Activated effector memory CD4-positive, alpha-beta T cell treated with anti-CD3 and anti-CD28 coated beads, Interleukin-2, amount 50 U/mL, for 16 hours (primary cell): ENCODE results near the gene OSTN.
"Not testable (repeated sequence)": the region's sequence is repeated elsewhere in the genome, so short reads cannot be mapped to it uniquely, and the experiment has no call there.

Experiments used
- DNase-seq: peaks from one replicate; pipeline ENCODE4 v3.0.0-alpha.2; 2020

Gene OSTN

GRCh38 chr3:191235331-191236314 lies 36.6 kb downstream of the OSTN start:
- no peak for DNase-seq

DNA sequence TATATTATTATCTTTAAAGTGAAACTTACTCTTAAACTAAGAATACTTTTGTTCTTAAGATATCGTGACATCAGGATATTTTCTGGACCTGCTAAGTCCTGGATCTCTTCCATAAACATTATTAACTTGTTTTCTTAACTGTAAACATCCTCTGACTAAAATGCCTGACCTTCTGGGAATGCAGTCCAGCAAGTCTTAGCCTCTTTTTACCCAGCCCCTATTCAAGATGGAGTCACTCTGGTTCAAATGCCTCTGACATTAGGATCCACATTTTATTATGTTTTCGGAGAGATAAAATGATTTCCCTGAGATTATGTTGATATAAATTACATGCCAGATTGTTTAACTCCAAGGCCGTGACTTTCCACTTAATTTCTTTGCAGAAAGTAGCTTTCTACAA lies 37.6 kb downstream of the OSTN start:
- no peak for DNase-seq

DNA sequence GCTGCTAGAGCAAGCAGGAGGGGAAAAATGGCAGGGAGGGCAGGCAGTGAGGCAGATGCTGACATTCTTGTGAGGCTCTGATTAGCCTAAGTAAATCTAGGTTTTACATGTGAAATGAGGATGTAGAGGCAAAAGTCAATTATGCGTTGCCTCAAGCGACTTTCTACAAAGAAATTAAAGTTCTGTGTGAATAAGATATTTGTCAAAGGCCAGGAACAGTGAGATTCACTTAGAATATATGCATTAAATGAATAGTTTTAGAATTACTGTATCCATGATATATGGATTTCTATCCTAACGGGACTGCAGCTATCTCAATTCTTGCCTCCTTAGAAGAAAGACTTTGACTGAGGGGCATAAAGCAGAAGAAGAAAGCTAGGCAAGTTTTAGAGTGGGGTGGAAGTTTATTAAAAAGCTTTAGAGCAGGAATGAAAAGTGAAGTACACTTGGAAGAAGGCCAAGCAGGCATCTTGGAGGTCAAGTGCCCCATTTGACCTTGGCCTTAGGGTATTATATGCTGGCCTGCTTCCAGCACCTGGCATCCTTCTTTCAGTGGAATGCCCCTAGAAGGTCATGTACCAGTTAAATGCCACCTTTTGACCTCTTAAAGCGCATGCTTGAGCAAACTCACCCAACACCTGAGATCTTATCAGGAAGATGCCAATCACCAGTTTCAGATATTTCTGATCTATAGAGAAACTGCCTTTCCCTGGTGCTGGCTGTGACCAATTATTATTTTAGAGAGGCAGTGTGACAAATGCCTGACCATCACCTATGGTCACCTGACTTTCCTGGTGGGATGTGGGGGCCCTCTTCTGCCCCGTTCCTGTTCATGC lies 38.2 kb downstream of the OSTN start:
- no peak for DNase-seq

DNA sequence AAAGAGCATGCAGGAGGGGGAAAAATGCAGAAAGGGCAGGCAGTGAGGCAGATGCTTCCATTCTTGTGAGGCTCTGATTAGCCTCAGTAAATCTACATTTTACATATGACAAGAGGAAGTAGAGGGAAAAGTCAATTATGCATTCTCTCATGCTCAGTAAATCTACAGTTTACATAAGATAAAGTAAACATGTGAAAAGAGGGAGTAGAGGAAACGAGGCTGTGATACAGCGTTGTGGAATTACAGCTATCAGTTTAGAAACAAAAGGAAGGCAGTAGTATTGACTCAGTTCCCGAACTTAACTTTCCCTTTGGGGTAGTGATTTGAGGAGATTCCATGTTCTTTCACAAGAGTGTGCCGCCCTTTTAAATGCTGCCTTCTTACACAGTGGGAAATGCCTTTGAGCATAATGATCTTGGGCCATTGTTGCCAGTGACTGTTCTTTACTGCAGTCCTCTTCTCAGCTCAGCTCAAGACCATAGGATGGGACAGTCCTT lies 39.3 kb downstream of the OSTN start:
- no peak for DNase-seq

GRCh38 chr3:191239407-191240031 lies 40.5 kb downstream of the OSTN start:
- no peak for DNase-seq

- no peak for DNase-seq
Measured at GRCh38 chr3:191240486-191240885, 41.4 kb downstream of the OSTN start.

- no peak for DNase-seq
Measured at GRCh38 chr3:191244242-191244867, 45.3 kb downstream of the OSTN start.

DNA sequence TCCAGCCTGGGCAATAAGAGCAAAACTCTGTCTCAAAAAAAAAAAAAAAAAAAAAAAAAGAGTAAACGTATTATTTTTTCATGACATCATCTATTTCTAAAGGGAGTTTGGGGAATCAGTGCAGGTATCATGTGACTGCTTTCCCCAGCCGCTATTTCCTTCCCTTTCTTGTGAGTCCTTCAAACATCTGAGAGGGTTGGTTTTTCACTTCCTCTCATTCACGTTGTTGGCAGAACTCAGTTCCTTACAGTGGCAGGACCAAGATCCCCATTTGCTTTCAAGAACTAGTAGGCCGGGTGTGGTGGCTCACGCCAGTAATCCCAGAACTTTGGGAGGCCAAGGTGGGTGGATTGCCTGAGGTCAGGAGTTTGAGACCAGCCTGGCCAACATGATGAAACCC lies 47.0 kb downstream of the OSTN start:
- DNase-seq, result not testable (repeated sequence)

GRCh38 chr3:191246630-191247029 lies 47.6 kb downstream of the OSTN start:
- DNase-seq, result no peak

DNA sequence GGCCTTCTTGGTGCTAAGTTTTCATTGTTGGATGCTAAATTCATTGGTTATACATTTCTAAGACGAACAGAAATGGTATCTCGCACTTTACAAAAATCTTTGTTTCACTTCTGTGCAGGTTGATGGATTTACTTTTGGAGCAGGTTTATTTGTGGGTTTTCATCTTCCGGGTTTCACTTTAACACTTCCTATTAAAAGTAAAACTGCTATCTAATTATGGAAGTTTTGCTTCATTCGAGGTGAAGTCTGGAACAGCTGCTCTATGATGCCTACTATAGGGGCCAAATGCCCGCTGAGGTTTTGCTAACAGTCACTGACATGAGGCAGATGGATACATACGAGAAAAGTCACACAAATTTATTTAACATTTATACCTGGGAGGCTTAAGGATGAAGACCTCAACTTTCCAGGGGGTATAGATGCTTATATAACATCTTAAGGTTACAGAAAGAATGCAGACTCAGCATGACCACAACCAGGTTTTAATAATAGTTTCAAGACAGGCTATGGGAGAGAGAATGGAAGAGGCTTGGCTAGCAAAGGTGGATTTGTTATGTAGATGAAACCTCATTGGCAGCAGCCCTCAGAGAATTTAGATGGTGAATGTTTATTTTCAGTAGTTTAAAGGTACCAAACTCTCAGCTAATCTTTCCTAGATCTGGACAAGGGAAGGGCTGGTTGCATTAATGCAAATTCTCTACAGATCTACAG lies 54.2 kb downstream of the OSTN start:
- no peak for DNase-seq

DNA sequence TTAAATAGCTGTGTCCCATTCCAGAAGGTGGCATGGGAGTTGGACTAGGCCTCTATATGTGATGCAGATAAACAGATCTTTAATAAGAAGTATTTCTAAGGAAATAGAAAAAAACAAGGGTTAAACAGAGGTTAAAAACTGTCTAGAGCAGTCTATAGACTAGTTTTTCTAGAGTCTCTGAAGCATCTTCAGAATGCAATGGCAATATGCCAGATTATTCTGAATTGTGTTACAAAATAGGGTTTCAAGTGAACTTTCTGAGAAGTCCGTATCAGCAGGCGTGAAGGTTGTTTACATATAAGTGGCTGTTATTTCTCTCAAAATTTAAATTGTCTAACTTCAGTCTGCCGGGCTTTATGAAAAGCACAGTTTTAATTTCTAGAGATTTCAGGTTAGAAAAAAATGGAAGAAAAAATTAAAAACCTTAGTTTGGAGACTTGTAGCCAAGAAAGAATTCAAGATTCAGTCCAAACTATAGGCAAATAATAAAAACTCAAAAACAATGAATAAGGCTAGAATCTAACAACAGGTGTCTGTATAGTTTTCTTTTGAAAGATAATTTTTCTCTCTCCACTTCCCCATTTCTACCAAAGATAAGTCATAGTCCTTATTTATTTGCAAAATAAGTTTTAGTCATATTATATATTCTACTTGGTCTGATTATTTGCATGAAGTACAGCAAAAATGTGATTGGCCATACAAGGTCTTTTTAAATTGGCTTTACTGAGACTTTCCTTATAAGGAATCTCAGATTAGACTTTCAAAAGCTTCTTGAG lies 55.2 kb downstream of the OSTN start:
- no peak for DNase-seq

DNA sequence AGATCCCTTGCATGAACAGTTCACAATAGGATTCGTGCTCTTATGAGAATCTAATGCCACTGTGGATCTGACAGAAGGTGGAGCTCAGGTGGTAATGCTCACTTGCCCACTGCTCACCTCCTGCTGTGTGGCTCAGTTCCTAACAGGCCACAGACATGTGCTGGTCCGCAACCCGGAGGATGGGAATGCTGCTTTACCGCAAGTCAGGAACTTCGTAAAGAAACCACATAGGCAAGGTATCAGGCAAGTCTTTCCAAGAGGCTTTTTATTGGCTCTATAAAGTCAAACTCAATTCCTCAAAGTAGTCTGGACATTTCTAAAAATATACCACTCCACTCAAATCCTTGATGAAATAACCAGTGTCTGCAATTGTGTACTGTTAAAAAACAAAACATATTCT lies 56.1 kb downstream of the OSTN start:
- no peak for DNase-seq

DNA sequence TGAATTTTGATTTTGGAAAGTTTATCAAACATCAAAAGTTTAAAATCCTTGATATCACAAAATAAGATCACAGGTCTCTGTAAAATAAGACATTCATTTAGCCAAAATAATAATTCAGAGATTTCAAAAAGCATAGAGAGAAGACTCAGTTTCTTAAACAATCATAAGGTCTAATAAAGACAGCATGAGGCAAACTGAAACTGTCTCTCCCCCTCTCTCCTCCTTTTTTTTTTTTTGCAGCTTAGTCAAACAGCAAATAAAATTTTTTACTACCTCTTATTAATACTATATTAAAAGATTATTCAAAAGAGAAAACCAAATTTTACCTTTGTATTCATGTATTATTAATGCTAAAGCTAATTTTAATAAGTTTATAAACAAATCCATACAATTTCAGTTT lies 57.4 kb downstream of the OSTN start:
- no peak for DNase-seq

- DNase-seq, result no peak
Measured at GRCh38 chr3:191257286-191257685, 58.2 kb downstream of the OSTN start.

GRCh38 chr3:191259486-191259885 lies 60.4 kb downstream of the OSTN start:
- DNase-seq, result no peak

- DNase-seq, result no peak
Measured at GRCh38 chr3:191260431-191261303, 61.6 kb downstream of the OSTN start.

DNA sequence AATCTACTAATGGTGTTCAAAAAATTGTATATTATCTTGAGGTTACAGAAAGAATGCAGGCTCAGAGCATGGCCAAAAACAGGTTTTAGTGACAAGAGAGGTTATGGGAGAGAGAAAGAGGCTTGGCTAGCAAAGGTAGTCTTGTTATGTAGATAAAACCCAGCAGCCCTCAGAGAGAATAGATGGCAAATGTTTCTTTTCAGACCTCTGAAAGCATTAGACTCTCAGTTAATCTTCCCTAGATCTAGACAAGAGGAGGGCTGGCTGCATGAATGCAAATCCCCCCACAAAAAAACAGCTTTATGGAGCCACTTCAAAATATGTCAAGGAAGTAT lies 62.2 kb downstream of the OSTN start:
- DNase-seq, result no peak

- DNase-seq, result no peak
Measured at GRCh38 chr3:191262650-191263049, 63.6 kb downstream of the OSTN start.

- no peak for DNase-seq
Measured at GRCh38 chr3:191263365-191263764, 64.3 kb downstream of the OSTN start.

GRCh38 chr3:191263850-191264249 lies 64.8 kb downstream of the OSTN start:
- no peak for DNase-seq
